ENCODE measurements around the gene ZDHHC4. TPM values are rescaled to one million over a fixed set of nuclear protein-coding genes. Genes with fewer than 3 reads are reported as not detected.

Gene ZDHHC4
- total RNA-seq (2022; extraction: Qiagen RNA extraction; ENCODE audit: low read depth): 45.4 to 55.1 TPM (median 48.0 TPM) in 5 replicates

DNA sequence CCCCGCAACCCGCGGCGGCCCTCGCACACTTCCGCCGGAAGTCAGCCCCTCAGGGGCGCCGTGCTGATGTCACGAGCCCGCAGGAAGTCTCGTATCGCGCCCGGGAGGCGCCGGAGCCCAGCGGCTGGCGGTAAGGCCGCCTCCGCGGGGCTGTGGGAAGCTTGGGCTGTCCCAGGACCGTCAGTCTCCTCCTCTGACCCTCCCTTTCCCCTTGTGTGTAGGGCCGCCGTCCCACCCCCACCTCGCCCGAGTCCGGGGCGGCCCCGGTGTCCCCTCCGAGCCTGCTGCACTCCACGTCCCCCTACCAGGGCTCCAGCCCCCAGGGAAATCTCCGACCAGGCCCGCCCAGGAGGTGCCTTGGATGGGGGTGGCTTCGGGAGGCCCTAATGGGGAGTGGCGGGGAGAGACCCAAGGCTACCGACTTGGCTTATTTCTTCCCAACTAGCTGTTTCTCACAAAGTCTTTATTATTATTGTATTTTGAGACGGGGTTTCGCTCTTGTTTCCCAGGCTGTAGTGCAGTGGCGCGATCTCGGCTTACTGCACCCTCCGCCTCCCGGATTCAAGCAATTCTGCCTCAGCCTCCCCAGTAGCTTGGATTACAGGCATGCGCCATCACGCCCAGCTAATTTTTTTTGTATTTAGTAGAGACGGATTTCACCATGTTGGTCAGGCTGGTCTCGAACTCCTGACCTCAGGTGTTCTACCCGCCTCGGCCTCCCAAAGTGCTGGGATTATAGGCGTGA, at the start of gene ZDHHC4:
ZDHHC4 (plus strand) TSS at position 86 of the 745 bp plus-strand sequence. CDS start 3,108 bp downstream, outside the sequence.

DNA sequence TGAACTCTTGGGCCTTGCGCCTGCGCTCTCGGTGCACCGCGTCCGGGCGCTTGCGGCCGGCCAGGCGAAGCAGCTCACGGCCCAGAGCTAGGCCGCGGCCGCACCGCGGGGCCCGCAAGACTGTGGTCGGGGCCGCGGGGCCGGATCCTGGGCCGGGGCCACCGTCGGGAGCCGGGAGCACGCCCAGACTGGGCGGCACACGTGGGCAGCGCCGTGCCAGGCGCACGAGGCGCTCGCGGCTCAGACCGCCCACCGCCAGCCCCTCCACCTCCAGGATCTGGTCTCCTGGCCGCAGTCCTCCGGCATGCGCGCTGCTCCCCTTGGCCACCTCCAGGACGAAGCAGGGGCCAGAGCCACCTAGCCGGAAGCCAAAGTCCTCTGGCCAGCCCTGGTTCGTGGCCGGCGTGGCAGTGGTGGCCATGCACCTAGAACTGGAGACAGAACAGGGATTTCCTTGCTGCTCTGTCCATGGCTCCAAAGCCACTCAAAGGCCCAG, 26.2 kb upstream of the ZDHHC4 start, which contains the start of gene GRID2IP:
GRID2IP (minus strand) TSS at position 446 of the 496 bp plus-strand sequence; CDS start at position 421, 25 bp downstream.

DNA sequence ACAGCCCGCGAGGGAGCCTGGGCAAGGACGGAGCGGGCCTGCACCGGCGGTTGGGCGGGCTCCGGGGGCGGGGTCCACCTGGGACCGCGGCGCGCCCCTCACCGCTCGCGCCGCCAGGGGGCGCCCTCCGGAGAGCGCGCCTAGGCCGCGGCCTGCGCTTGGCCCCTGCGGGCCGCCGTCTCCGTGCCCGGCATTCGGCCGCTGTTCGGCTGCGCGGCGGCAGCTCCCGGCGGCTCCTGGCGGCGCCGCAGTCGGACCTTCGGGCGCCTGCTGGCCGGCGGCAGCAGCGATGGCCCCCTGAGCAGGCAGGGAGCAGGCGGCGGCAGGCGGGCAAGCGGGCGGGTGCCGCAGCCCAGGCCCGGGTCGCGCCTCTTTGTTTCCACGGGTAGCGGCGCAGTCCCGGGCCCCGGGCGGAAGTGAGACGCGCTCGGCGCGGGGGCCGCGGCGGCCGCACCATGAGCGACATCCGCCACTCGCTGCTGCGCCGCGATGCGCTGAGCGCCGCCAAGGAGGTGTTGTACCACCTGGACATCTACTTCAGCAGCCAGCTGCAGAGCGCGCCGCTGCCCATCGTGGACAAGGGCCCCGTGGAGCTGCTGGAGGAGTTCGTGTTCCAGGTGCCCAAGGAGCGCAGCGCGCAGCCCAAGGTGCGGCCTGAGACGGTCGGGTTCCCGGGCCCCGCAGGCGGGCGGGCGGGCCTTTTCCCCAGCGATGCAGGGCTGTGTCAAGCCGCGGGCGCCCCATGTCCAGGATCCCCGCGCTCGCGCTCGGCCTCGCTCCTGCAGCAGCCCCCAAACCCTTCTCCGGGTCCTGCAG, 12.8 kb downstream of the ZDHHC4 start, which contains the start of gene INTS15:
INTS15 (plus strand) TSS at position 193 of the 816 bp plus-strand sequence; CDS start at position 456, 263 bp downstream.

DNA sequence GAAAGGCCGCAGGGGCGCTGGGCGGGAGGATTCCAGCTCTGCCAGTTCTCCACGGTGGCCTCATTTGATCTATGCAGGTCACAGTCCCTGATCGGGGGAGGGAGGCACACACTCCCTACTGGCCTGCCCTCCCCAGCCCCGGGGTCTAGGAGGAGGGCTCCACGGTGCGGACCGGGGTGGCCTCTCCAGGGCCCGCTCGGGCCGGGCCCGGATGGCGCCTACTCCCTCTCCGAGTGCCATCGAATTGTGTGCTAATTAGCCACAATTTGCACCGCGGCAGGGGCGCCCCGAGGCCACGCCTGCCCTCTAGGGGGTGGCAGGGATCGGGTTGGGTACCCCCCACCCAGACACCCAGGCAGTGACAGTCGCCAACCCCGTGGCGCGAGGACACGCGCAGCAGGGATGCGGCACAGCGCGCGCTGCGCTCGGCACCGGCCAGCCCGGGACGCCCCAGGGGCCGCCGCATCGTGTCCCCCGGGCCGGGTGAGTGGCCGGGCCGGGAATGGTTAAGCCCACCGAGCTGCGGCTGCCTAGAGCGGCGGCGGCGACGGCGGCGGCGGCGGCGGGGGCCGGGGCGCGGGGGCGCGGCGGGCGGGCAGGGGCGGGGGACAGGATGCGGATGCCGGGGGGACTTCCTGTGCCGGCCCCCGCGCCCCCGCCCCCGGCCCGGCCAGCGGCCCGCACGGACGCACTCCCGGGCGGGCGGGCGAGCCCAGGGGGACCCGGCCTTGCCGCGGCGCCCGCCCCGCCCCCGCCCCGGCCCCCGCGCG, 37.9 kb downstream of the ZDHHC4 start, which contains the start of gene ZNF853:
ZNF853 (plus strand) TSS at position 658 of the 770 bp plus-strand sequence. CDS start 565 bp downstream, outside the sequence.

DNA sequence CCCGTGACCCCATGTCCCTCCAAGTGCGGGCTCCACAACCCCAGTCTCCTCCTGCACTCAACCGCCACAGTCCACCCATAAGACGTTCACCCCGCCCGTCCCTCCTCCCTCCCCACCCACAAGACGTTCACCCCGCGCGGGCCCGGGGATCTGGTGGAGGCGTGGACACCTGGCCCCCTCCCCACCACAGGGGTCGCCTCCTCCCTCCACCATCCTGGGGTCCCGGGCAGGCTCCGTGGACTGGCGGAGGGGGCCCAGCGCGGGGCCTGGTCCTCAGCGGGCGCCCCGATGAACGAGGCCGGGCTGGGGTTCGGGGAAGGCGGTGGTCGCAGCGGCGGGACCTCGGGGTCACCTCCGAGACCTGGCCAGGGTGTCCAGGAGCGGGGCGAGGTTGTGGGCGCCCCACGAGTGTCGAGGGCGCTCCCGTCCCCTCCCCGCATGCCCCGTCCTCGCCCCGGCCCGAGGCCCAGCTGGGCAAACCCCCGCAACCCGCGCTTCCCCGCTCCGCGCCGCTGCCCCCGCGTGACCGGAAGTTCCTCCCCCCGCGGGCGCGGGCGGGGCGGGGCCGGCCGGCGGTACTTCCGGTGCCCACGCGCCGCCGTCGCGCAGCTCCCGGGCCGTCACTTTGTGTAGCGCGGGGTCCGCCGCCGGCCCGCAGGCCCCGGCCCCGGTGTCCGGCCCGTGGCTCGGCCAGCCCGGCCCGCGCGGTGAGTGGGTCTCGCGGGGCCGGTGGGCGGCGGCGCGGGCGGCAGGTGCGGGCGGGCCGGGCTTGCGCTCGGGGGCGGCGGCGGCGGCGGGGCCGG, 59.7 kb downstream of the ZDHHC4 start, which contains the start of gene ZNF316:
ZNF316 (plus strand) TSS at position 578 of the 803 bp plus-strand sequence. CDS start 5,092 bp downstream, outside the sequence.

Other genes starting within 250 kb of the ZDHHC4 start
- 11.6 to 16.9 TPM (median 14.2 TPM) in 5 replicates for gene FAM220A, start 228.5 kb upstream of the ZDHHC4 start, total RNA-seq (2022; extraction: Qiagen RNA extraction; ENCODE audit: low read depth)
- 272 to 394 TPM (median 384 TPM) in 5 replicates for gene RAC1, start 202.9 kb upstream of the ZDHHC4 start, total RNA-seq (2022; extraction: Qiagen RNA extraction; ENCODE audit: low read depth)
- 20.1 to 27.0 TPM (median 25.1 TPM) in 5 replicates for gene DAGLB, start 129.5 kb upstream of the ZDHHC4 start, total RNA-seq (2022; extraction: Qiagen RNA extraction; ENCODE audit: low read depth)
- gene KDELR2, start 93.3 kb upstream of the ZDHHC4 start, total RNA-seq (2022; extraction: Qiagen RNA extraction; ENCODE audit: low read depth): 124 to 149 TPM (median 146 TPM) in 5 replicates
- 0.01 TPM in 1 of 5 replicates, not detected in the others for gene GRID2IP, start 26.0 kb upstream of the ZDHHC4 start, total RNA-seq (2022; extraction: Qiagen RNA extraction; ENCODE audit: low read depth)
- 20.2 to 28.1 TPM (median 26.3 TPM) in 5 replicates for gene INTS15, start 12.6 kb downstream of the ZDHHC4 start, total RNA-seq (2022; extraction: Qiagen RNA extraction; ENCODE audit: low read depth)
- gene ZNF853, start 38.2 kb downstream of the ZDHHC4 start, total RNA-seq (2022; extraction: Qiagen RNA extraction; ENCODE audit: low read depth): 1.9 to 3.0 TPM (median 2.2 TPM) in 5 replicates
- 8.3 to 15.3 TPM (median 13.6 TPM) in 5 replicates for gene ZNF316, start 59.9 kb downstream of the ZDHHC4 start, total RNA-seq (2022; extraction: Qiagen RNA extraction; ENCODE audit: low read depth)
- 10.1 to 14.4 TPM (median 10.2 TPM) in 5 replicates for gene ZNF12, start 129.5 kb downstream of the ZDHHC4 start, total RNA-seq (2022; extraction: Qiagen RNA extraction; ENCODE audit: low read depth)
- 0.05 to 0.28 TPM (median 0.13 TPM) in 3 of 5 replicates, not detected in the others for gene RSPH10B2, start 176.6 kb downstream of the ZDHHC4 start, total RNA-seq (2022; extraction: Qiagen RNA extraction; ENCODE audit: low read depth)
- 18.1 to 47.3 TPM (median 24.5 TPM) in 5 replicates for gene CCZ1B, start 248.8 kb downstream of the ZDHHC4 start, total RNA-seq (2022; extraction: Qiagen RNA extraction; ENCODE audit: low read depth)

Measured in A549 treated with CpdA at 1 μM for 4 hours (cell line).